Inferior parietal cortex (tissue), 1 donor: Measurements from ENCODE around the gene ENSA.
"Not testable (repeated sequence)": the region's sequence is repeated elsewhere in the genome, so short reads cannot be mapped to it uniquely, and the experiment has no call there.

Source experiments
- DNase-seq: peaks from one replicate; pipeline ENCODE4 v3.0.0-alpha.2; 2016; ENCODE audit errors: extremely low spot score

The ENSA gene, protein sequence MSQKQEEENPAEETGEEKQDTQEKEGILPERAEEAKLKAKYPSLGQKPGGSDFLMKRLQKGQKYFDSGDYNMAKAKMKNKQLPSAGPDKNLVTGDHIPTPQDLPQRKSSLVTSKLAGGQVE

DNA sequence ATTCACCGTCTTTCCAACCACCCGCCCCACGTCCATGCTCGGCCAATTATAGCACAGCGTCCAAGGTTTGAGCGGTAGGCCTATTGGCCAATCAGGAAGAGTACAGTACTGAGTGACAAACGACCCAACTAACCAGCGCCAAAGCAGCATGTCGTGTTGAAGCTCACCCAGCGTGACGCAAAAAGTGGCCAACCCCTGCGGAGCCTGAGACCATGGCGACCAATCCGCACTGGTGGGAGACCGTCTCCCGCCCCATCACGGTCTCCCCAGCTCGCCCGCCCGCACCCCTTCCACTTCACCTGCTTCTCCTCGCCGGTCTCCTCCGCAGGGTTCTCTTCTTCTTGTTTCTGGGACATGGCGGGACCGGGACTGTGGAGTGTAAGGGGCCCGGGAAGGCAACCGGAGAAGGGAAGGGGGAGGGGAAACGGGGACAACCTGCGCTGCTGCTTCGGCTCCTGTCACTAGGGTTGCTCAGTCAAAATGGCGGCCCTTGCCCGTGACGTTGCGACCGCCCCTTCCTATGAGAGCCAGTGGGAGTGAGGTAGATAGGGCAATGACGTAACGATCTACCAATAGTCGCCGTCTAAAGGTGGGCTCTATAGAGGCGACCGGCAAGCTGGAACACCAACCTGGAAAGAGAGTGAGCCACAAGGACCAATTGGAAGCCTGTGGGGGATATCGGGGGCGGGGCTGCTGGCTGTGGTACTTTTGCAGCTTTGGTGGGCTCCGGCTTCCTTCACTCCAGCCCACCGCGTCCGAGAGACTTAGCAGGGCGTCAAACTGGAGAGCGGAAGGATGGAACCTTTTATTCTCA is at the start of gene ENSA:
ENSA (minus strand) TSS at position 498 of the 814 bp plus-strand sequence; CDS start at position 356, 142 bp downstream.
- DNase-seq = peak; percentile 99

DNA sequence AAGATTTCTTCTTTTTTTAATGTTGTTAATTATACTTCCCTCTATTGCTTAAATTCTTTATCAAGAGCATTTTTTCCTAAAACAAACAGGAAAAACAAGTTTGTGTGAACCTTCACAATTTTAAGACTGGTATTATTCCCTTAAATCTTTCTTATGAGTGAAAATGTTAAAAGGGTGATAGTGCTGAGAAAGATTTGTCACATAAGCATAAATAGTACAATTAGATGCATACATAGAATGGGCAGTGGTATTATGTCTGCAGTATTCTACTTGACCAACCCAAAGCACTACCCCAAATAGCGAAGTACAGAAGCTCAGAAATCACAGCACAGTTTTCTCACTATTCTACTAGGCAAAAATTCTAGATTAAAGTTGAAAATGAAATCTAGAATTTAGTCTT is 49.6 kb upstream of the ENSA start:
- DNase-seq = no peak

DNA sequence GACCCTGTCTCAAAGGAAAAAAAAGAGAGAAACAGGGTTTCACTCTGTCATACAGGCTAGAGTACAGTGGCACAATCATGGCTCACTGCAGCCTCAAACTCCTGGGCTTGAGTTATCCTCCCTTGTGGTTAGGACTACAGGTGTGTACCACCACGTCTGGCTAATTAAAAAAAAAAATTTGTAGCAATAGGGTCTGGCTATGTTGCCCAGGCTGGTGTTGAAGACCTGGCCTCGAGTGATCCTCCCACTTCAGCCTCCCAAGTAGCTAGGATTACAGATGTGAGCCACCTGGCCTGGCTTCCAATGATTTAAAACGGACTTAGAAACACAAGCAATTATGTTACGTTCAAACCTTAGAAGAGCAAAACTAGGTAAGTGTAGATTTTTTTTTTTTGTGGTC is 45.5 kb upstream of the ENSA start:
- no peak for DNase-seq

DNA sequence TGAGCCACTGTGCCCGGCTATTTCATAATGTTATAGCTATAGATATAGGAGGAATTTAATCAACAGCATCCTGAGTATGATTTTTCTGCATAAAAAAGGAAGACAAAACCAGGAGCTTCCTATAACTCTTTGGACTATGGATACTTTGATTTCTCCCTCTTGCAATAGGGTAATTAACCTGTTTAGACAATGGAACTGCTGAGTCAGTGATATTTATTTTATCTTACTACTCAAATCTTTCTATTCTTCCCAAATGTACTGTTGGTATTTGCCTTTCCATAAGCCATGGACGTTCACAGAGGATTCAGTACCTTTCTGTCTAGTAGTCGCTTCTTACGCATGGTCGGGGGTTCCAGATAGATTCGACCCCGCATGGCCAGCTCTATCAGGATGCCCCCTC is 33.9 kb upstream of the ENSA start:
- no peak for DNase-seq

DNA sequence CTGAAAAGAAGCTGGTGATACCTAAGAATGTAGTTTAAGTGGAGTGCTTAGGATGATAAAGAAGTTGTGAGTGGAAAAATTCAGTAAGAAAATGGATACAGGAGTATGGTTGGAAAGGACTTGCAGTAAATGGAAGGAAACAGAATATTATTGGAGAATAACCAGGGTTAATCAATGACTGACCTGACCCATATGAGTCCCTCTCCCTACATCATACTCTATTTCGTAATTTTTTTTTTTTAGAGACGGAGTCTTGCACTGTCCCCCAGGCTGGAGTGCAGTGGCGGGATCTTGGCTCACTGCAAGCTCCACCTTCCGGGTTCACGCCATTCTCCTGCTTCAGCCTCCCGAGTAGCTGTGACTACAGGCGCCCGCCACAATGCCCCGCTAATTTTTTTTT is 33.4 kb upstream of the ENSA start:
- no peak for DNase-seq

DNA sequence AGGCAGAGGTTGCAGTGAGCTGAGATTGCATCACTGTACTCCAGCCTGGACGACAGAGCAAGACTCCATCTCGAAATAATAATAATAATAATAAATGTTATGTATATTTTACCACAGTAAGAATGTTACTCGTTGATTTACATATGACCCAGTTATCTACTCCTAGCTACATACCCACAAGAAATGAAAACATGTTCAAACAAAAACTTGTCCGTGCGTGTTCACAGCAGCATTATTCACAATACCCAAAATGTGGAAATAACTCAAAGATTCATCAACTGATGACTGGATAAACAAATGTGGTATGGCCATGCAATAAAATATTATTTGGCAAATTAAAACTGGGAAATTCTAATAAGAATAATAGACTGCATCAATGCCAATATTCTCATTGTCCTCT is 31.7 kb upstream of the ENSA start:
- DNase-seq = no peak

DNA sequence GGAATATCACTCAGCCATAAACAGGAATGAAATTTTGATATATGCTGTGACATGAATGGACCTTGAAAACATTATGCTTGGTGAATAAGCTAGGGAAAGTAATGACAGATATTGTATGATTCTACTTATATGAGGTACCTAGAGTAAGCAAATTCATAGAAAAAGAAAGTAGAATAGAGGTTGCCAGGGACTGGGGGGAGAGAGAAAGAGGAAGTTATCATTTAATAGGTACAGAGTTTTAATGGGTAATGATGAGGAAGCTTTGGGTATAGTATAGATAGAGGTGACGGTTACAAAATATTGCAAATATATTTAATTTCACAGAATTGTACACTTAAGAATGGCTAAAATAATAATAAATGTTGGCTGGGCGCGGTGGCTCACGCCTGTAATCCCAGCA is 31.2 kb upstream of the ENSA start:
- no peak for DNase-seq

DNA sequence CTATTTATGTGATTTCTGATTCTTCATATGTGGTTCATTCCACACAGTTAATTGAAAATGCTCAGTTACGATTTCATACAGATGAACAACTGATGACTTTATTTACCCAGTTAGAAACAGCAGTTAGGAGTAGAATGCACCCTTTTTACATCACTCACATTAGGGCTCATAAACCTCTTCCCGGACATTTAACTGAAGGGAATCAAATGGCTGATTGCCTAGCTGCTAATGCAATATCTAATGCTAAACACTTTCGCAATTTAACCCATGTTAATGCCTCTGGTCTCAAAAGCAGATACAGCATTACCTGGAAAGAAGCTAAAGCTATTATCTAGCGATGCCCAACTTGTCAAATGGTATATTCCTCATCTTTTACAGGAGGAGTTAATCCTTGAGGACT is 27.7 kb upstream of the ENSA start:
- DNase-seq = not testable (repeated sequence)

DNA sequence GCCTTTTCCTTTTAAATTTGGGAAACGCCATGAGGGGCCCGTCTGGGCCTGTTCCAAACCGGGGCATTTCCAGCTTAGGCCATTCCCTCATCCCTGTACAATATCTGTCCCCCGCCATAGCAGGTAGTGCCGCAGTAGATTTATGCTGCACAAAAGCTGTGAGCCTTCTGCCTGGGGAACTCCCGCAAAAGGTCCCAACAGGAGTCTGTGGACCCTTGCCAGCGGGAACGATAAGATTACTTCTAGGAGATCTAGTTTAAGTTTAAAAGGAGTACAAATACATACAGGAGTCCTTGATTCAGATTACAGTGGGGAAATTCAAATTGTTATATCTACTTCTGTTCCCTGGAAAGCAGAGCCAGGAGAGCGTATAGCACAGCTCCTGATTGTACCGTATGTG is 25.2 kb upstream of the ENSA start:
- DNase-seq = not testable (repeated sequence)

DNA sequence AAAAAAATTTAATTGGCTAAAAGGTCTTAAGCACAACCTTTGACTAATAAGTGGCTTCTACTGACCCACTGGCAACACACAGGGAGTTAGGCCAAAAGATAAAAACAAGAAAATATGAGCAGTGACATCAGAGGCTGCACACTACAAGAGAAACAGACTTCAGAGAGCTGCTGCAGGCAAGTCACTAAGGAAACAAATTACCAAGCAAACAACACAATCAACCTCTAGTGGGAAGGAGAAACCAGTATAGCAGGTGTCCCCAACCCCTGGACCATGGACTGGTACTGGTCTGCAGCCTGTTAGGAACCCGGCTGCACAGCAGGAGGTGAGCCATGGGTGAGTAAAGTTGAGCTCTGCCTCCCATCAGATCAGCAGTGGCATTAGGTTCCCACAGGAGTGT is 20.8 kb upstream of the ENSA start:
- no peak for DNase-seq

DNA sequence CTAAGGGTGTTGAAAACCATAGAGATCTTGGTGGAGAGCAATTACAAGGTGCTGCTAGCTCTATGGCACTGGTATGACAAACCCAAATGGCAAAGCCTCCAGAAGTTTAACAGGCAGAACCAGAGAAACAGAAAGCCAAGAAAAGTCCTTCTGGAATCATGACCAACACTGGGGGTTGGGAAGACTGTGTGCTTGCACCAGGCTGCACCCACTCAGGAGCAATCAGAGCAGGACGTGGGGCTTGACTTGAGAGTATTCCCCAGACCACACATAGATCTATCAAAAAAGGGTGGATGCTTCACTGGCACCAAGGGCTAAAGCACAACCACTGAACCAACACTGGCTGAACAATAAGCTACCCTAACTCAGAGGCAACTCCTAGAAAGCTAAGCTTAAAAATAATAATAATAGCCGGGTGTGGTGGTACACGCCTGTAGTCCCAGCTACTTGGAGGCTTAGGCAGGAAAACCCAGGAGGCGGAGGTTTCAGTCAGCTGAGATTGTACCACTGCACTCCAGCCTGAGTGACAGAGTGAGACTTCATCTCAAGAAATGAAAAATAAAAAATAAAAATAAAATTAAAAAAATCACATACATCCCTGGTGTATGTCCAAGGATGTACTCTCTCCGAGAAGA is 20.1 kb upstream of the ENSA start:
- no peak for DNase-seq

DNA sequence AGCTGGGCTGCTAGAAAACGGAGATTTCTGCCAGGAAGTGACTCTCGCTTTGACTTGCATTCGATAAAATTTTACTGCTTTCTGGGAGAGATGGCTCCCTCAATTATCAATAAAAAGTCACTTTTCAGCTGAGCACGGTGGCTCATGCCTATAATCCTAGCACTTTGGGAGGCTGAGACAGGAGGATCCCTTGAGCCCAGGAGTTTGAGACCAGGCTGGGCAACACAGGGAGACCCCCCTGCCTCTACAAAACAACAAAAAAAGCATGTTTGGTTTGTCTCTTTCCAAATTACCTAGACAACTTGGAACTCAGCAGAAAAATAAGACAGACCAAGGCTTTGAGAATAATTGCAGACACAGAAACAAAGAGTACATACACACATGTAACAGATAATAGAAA is 12.9 kb upstream of the ENSA start:
- DNase-seq = no peak

DNA sequence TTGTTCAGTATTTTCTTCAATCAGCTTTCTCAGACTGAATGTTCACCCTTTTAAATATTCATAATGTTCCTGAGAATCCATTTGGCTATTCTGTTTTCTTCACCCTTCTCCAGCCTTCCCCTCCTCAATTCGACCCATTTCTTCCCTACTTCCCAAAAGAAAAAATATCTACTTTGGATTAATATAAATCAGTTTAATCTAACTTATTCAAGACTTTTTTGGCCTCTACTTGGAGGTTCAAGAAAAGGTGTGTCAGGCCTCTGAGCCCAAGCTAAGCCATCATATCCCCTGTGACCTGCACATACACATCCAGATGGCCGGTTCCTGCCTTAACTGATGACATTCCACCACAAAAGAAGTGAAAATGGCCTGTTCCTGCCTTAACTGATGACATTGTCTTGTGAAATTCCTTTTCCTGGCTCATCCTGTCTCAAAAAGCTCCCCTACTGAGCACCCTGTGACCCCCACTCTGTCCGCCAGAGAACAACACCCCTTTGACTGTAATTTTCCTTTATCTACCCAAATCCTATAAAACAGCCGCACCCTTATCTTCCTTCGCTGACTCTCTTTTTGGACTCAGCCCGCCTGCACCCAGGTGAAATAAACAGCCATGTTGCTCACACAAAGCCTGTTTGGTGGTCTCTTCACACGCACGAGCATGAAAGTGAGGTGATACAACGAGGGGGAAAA is 11.9 kb upstream of the ENSA start:
- not testable (repeated sequence) for DNase-seq

DNA sequence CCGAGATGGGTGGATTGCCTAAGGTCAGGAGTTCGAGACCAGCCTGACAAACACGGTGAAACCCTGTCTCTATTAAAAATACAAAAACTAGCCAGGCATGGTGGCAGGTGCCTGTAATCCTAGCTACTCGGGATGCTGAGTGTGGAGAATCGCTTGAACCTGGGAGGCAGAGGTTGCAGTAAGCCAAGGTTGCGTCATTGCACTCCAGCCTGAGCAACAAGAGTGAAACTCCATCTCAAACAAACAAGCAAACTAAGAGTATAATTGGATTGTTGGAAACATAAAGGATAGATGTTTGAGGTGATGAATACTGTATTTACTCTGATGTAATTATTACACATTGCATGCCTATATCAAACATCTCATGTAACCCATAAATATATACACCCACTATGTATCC is 9.0 kb upstream of the ENSA start:
- not testable (repeated sequence) for DNase-seq

DNA sequence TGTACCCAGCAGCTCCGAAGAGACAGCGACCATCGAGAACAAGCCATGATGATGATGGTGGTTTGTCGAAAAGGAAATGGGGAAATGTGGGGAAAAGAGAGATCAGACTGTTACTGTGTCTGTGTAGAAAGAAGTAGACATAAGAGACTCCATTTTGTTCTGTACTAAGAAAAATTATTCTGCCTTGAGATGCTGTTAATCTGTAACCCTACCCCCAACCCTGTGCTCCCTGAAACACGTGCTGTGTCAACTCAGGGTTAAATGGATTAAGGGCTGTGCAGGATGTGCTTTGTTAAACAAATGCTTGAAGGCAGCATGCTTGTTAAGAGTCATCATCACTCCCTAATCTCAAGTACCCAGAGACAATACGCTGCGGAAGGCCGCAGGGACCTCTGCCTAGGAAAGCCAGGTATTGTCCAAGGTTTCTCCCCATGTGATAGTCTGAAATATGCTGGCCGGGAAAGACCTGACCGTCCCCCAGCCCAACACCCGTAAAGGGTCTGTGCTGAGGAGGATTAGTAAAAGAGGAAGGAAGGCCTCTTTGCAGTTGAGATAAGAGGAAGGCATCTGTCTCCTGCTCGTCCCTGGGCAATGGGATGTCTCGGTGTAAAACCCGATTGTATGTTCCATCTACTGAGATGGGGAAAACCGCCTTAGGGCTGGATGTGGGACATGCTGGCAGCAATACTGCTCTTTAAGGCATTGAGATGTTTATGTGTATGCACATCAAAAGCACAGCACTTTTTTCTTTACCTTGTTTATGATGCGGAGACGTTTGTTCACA is 5.6 kb upstream of the ENSA start:
- DNase-seq = not testable (repeated sequence)

DNA sequence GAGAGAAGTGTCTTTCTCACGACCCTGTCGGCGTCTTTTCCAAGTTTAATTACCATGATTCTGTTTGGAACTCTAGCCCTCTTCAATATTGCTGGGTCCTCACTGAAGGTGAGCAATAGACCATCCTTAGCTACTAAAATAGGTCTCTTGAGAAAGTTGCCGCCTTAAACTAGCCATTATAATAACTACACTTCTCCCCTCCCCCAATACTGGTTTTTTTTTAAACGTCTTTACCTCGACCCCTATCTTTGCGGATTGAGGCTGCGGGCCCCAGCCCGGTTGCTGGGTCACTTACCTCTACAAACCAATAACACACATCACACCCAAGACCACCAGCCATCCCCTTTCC is 672 bp downstream of the ENSA start:
- no peak for DNase-seq

DNA sequence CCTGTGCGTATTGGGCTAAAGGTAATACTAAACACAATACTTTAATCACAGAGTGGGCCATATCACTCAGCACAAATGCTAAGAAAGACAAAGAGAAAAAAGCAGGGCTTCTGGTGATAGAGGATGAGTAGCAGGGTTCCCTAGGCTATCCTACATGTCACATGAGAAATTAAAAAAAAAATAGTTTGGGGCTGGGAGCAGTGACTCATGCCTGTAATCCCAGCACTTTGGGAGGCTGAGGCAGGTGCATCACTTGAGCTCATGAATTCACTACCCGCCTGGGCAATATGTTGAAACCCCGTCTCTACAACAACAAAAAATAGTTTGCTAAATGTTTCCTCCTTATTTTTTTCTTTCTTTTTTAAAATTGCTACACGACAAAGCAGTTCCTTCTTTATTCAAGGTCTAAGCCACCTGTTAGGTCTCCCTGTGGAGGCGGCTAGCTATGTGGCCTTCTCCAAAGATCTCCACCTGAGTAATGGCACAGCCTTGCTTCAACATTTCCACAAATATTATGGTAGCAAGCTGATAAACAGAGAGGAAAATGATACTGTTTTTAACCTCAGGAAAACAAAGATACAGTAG is 1.5 kb downstream of the ENSA start:
- DNase-seq = no peak

DNA sequence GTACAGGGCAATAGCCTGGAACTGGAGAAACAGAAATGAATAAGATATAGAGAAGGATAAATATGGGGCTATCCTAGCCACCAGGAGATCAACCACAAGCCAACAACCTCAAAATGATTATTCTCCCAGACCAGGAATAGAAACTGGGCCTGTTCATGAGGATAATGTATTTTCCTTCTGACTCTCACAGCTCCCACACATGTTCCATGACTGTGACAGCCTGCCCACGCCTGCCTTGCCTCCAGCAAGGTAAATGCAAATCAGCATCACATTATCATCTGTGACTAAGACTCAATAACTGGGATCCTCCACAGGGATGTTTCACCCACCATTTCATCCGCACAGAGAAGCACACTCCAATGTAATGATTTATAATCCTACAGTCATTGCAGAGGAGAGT is 3.3 kb downstream of the ENSA start:
- DNase-seq = no peak

DNA sequence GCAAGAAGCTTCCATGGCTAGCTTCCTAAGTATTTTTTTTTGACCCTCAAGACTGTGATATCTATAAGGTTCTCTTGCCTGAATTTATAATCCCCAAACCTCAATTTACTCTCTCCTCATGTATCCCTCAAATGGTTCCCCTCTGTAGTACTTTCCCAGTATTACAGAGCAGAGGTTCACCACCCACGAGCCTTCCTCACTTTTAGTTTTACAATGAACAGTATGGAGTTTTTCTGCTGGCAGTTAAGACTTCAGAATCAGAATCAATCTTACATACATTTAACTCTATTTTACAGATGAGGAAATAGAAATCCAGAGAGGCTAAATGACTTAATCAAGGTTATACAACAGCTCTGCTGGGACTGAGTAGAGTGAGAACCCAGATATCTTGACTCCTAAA is 4.9 kb downstream of the ENSA start:
- not testable (repeated sequence) for DNase-seq

DNA sequence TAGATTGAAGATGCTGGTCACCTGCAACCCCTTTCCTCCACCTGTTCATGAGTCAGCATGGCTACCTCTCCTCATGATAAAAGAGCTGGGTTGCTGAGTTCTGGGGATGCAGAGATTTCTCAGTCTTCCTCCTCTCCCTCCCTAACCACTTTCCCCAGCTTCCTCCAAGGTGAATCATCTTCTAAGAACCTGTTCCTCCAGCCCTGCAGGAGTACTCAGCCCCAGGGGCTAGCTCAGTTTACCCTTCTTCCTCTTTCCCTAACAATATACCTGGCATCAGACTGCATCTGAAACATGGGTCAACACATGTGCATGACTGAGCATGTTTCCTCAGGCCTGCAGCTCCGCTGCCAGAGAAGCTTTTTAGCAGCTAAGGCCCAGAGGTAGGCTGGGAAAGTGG is 5.3 kb downstream of the ENSA start:
- not testable (repeated sequence) for DNase-seq

DNA sequence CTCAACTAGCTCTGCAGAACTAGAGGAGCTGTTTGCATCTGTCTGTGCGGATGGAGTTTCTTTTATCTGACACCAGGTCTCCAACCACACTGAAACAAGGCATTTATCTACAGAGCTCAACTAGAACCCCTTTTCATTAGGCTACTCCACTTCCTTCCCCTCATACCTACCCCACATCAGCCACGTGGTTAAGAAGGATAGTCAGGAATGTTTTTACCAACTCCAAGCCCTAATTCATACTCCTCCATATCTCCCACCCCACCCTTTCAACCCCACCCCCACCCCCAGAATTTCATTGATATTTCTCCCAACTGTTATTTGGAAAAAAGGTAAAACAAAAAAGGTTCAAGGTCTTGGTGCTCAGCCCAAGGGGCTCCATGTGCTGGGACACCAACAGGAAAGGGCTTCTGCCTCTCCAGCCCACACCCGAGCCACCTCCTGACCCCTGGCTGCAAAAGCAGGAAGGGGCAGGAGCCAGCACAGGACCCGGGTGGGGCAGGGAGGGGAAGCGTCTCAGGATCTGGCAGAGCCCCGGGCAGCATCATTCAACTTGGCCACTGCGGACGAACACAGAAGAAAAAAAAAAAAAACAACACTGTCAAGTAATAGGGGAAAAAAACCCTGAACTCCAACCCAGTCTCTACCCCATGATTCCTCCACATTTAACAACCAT is 7.0 kb downstream of the ENSA start:
- DNase-seq = no peak
